ENCODE results near the gene EEFSEC.
A peak's percentile ranks its signal among the peaks of the same experiment; 100 is the strongest.
"Not testable (repeated sequence)": the region's sequence is repeated elsewhere in the genome, so short reads cannot be mapped to it uniquely, and the experiment has no call there.

EEFSEC gene

GRCh38 chr3:128152419-128153155, 694 bp upstream of the EEFSEC start:
- no peak for DNase-seq (ENCODE audit: low spot score)

DNA sequence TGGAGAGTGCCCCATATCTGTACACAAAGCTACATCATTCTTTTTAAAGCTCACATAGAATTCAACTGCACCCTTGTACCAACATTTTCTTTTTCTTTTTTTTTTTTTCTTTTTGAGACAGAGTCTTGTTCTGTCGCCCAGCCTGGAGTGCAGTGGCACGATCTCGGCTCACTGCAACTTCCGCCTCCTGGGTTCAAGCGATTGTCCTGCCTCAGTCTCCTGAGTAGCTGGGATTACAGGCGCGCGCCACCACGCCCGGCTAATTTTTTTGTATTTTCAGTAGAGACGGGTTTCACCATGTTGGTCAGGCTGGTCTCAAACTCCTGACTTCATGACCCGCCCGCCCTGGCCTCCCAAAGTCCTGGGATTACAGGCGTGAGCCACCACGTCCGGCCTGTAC, 1.1 kb downstream of the EEFSEC start:
- DNase-seq (ENCODE audit: low spot score): not testable (repeated sequence)

DNA sequence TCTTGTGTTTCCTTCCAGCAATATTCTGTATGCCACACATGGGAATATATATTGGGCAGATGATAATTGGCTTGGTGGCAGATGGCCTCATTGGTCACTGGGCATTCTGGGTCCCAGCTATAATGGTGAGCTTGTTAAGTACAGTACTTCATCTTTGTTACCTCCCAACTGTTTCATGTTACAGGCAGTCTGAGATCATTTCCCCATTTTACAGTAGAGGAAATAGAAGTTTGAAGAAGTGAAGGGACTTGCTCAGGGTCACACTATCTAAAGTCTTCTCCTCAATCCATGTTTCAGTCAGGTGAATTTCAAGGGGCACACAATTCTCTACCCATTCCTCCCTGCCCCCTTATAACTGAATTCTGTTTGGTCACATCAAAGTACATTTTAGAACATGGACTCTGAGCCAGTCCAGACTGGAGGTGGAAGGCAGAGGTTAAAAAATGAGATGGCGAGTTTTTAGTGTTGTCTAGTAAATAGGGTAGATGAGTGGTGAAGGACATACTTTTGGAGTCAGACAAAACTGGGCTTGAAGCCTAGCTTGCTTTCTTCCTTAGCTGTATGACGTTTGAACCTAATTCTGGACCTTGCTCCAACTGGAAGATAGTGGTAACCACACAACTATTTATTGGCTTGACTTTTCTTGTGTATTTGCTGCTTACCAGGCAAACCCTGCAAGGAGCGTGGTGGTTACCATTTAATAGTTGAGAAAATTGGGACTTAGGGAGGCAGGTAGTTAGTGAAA, 2.5 kb downstream of the EEFSEC start:
- no peak for DNase-seq (ENCODE audit: low spot score)

DNA sequence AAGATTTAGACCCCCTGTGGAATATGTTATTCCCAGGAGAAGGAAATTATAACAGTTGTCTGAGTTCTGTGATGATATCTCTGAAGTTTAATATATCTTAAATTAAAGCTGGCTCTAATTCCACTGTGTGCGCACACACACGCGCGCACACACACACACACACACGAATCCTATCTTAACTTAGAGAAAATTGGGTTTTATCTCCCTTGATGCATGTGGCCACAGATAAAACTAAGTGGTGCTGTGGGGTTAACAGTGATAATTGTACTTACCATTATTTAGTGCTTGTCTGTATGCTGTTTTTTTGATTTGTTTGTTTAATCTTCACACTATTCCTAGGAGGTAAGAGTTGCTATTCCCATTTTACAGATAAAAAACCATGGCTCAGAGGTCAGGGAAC, 7.4 kb downstream of the EEFSEC start:
- no peak for DNase-seq (ENCODE audit: low spot score)

DNA sequence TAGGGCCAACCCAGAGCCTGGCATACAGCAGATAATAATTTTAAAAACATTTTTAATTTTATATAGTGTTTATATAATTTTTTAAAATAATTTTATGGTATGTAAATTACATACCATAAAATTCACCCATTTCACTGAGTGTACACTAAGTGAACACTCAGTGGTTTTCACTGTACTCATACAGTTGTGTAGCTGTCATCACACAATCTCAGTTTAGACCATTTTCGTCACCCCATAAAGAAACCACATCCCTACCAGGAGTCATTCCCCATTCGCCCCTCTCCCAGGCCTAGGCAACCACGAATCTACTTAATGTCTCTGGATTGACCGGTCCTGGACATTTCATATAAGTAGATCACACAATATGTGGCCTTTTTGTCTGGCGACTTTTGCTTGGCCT, 10.2 kb downstream of the EEFSEC start:
- DNase-seq (ENCODE audit: low spot score): no peak

DNA sequence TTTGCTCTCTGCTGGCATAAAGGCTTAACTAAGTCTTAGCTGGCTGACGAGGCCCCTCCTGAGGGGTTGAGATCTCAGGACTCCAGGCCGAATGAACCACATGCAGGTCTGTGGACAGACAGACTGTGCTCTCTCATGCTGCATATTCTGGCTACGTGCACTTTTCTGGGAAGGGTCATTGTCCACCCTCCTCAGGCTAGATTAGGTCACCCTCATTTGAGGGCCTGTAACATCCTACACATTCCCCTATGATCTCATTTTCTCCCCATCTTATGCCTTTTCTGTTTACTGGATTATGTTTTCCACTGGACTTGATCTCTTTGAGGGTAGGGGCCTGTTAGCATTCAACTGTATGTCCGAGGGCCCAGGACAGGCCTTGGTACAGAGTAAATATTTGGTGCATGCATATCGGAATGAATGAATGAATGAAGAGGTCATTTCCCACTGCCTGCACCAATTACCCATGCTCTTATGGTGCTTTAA, 13.7 kb downstream of the EEFSEC start:
- no peak for DNase-seq (ENCODE audit: low spot score)

DNA sequence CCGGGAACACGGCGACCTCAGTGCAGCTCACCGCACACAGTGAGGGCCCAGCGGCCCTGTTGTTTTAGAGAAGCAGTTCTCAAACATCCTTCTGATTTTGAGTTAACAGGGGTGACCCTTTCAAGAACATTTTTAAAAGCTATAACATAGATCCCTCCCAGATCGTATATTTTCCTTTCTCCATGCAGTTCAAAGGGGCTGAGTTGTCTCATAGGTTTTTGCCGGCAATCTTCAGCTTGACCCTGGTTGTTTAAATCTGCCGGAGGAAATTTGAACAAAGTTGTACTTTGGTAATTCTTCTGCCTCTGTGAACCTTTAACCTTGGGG, 14.3 kb downstream of the EEFSEC start:
- DNase-seq (ENCODE audit: low spot score): no peak

DNA sequence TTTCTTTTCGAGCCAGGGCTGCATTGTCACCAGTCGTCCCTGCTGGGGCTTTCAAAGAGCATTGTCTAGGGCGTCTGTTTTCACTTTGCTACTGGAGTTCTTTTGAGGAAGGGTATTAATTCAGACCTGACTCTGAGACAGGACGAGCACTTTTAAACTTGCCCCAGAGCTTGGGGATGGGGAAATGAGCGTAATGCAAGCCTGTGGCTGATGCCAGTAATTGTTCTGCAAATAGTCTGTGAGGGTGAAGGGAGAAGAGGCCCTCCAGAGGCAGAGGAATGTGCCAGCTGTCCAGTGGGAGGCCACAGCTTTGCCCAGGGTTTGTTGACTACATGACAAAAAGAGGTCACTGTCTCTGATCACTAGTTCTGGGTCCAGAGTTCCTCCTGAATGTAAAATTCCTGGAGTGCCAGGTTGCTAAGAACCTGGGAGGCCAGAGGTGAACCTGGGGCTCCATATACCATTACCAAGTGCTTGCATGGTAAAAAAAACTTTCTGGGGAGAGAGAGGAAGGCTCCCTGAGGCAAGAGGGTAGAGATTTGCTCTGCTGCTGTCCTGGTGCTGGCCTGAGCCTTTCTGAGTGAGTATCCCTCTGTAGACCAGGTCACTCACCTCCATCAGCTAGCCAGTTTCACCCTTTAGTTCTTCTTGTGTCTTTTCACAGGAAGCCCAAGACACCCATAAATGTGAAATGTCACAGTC, 14.8 kb downstream of the EEFSEC start:
- no peak for DNase-seq (ENCODE audit: low spot score)

DNA sequence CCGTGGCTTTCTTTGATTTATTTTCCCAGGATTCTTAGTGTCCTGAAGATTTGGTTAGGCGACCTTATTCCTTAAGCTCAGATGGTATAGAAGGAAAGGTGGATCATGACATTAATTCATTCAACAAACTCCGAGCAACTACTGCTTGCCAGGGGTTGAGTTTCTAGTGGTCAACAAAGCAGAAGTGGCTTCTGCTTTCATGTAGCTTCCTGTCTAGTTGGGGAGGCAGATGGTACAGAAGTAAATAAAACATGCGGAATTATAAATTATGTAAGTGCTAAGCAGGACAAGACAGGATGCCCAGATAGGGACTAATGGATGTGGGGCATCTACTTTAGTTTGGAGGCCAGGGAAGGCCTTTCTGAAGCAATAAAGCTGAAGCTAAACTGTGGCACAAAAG, 15.6 kb downstream of the EEFSEC start:
- no peak for DNase-seq (ENCODE audit: low spot score)

DNA sequence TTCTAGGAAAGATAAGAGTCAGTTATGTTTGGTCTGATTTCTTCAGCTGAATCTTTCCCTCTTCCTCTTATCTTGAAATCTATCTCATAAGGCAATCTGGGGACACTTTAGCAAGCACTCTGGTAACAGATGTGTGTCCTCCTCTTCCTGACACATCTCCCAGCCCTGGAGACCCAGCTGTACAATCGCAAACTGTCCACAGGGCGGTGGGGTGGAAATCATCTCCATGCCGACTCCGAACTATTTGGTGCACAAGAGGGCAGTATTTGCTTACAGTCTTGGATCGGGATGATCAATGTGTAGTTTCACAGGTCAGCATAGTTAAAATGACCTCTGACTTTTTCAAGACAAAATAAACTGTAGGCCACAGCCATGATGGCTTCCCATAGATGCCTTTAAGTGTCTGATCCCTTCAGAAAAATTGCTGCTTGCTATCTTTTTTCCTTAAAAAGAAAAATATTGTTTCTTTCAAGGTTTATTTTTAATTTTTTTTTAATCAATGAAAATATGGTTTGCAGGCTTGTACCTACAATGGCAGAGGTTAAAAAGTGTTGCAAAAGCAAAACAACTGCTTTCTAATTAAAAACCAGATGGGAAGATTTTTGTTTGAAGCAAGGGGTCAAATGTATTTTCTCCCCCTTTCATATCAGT, 17.7 kb downstream of the EEFSEC start:
- peak; percentile 78 for DNase-seq (ENCODE audit: low spot score)

DNA sequence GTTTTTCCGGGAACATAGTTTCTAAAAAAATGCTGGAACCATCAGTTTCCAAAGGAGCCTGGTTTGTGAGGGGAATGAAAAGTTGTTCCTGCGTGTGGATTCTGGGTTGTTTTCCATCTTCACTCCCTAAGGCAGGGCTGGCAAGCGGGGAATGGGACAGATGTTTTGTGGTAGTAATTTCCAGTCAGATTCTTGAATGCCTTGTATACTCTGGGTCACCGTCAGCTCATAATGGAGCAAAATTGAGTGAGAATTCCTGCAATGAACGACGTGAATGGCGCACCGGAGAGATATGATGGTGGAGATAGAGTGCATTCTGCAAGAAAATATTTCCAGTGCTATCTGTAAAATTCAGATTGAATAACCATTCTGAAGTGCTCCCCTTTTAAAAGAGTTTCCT, 19.9 kb downstream of the EEFSEC start:
- DNase-seq (ENCODE audit: low spot score): no peak

GRCh38 chr3:128173849-128174248, 20.6 kb downstream of the EEFSEC start:
- DNase-seq (ENCODE audit: low spot score): no peak

DNA sequence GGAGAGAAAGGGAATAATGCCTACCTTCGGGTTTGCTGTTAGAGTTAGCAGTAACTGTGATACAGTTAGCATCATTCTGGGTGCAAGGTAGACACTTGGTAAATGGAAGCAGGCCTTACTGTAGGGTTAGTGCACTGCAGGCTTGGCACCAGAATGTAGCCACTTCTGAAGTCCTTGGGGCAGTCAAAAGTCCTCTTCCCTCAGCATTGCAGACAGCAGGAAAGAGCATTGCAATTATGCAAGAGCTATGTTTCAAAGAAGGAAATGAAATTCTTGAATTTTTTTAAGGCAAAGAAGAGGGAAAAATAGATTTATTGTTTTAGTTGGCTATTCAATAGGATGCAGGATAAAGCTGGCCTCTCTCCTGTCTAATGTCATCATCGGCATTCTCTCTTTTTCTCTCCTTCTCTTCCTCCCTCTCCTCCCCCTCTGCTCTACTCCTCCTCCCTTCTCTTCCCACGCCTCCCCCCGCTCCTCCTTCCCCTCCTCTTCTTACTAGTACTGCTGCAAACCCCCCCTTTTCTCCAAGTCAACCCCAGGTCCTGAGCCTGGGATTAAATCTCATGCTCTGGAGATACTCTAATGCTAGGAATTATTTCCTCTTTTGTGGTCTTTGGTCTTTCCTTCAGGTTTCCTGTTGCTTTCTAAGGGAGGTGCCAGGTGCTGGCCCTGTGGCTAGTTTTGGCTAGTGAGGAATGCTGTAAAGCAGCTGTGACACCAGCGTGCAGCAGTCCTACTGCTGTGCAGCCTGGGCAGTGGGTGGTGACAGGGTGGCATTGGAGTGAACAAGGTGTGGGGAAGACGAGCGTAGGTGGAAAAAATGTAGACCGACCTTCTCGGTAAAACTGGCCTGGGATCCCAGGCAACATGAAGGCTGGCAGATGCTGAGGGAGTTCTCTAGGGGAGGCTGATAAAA, 21.7 kb downstream of the EEFSEC start:
- DNase-seq (ENCODE audit: low spot score): no peak

DNA sequence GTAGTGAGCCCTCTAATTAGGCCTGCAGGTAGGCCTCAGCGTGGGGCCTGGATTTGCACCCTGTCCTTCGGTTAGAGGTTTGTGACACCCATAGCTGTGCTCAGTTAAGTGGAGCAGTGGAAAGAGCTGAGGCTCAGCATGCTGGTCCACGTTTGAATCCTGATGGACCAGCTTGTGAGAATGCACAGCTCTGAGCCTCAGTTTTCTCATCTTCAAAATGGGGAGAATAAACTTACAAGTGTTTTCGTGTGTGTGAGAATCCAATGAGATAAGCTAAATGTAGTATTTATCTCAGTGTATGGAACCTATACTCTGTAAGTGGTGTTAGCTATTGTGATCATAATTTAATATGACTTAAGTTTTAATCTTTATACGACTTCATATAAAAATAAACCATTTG, 22.5 kb downstream of the EEFSEC start:
- no peak for DNase-seq (ENCODE audit: low spot score)

DNA sequence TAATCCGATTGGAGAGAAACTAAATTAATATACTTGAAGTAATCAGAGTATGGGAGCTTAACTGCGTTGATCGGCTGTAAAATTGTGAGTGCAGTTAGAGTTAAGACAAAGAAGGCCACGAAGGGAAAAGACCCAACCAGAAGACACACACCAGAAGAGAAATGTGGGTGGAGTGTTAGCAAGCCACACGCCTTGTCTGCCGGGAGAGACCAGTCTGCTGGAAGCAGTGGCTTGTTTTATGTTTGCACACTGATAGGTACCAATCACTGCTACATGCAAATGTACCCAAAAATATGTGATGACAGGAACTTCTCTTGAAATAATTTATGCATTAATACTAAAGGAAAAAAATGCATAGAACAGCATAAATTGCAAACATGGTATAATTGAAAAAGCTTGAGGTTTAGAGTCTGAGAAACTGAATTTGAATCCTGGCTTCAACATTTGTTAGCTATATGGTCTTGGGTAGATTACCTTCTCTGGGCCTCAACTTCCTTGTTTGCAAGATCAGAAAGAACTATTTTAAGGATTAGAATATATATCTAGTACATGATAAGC, 23.1 kb downstream of the EEFSEC start:
- no peak for DNase-seq (ENCODE audit: low spot score)

DNA sequence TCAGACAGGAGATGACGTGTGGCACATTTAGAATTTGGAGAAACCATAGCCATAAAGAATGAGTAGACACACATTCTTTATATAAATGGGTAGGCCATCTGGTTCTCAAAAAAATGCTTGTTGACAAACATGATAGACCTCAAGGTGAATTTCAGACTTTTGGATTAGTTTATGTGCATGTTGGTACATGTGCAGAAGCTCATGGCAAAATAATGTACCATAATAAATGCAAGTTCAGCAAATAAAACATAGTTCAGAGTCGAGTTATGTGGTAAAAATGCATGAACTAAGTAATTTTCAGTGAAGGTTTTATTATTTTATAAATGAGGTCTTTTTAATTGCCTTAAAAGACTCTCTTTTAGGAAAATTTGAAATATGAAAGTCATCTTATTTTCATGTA, 24.6 kb downstream of the EEFSEC start:
- DNase-seq (ENCODE audit: low spot score): no peak

DNA sequence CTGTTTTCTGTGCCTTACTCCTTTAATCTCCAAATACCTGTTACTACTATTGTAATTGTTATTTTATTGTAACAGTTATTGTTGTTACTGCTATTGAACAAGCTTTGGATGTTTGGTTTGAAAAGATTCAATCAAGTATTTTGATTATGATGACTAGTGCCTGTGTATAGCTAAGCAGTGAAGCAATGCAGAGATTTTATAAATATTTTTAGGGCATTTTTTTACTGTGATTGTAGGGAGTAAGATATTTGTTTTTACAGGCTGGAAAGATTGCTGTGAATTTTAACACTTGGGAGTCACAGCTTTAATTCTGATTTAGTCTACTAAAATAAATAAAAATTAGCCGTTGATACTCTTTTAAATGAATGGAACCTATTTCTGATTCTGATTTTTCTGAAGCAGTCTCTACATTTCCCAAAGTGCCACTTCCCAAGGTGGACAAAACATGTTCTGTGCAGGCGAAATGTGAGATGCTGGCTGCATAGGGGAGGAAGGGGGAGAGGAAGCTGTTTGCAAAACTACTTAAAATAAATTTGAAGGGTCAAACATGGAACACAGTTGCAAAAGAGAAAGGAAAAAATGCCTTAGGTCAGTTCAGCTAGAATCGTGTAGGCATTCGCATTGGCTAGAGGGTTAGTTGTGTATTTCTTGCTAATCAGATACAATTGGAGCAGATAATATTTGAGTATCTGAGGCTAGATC, 25.7 kb downstream of the EEFSEC start:
- no peak for DNase-seq (ENCODE audit: low spot score)

GRCh38 chr3:128179484-128179819, 26.2 kb downstream of the EEFSEC start:
- DNase-seq (ENCODE audit: low spot score): no peak

GRCh38 chr3:128180436-128180835, 27.2 kb downstream of the EEFSEC start:
- DNase-seq (ENCODE audit: low spot score): no peak

- no peak for DNase-seq (ENCODE audit: low spot score)
Observed at GRCh38 chr3:128180913-128181312, 27.6 kb downstream of the EEFSEC start.

DNA sequence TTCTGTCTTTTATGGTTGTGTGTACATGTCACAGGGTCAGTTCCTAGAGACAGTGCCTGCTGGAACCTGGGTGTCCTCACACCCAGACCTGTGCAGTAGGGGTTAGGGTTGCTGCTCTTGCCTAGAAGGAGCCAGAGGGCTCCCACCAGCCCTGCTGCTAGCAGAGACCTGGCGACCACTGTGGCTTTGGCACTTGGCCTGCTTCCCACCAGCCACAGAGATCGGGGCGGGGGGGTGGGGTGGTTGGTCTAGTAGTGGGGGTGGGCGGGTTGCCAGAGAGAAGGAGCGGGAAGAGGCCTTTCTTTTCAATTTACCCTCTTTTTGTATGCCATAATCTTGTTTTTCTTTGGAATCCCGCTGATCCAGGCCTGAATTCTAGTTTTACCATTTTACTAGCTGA, 29.4 kb downstream of the EEFSEC start:
- DNase-seq (ENCODE audit: low spot score): no peak
